Tongue (tissue), 2 donors: ENCODE data around the gene CDCA4. TPM values are rescaled to one million over a fixed set of nuclear protein-coding genes. Genes with fewer than 3 reads are reported as not detected.

Experiments
- DNase-seq: peaks from one replicate; pipeline ENCODE4 v3.0.0-alpha.2; 2015
- total RNA-seq: library from RNA; depleted of rRNA; stranded (reverse); fragments of >200 nt; gene quantifications from one replicate; pipeline ENCODE4 v1.2.3, GENCODE V29; 2014

Gene CDCA4
- total RNA-seq, 1 donor from 2014 or later, result 23.5 TPM

GRCh38 chr14:104975481-104976197 lies 45.2 kb downstream of the CDCA4 start:
- no peak for DNase-seq

- no peak for DNase-seq
These were observed 46.1 kb downstream of the CDCA4 start for GRCh38 chr14:104974665-104975390.

- no peak for DNase-seq
These were observed 46.7 kb downstream of the CDCA4 start for GRCh38 chr14:104974146-104974541.

- peak; percentile 77 for DNase-seq
These were observed 47.3 kb downstream of the CDCA4 start for GRCh38 chr14:104973385-104974145.

- peak; percentile 63 for DNase-seq
These were observed 47.8 kb downstream of the CDCA4 start for GRCh38 chr14:104973135-104973384.

GRCh38 chr14:104972301-104973134 lies 48.4 kb downstream of the CDCA4 start:
- peak; percentile 51 for DNase-seq

GRCh38 chr14:104971447-104972240 lies 49.2 kb downstream of the CDCA4 start:
- DNase-seq, result no peak

GRCh38 chr14:104970231-104971068 lies 50.4 kb downstream of the CDCA4 start:
- peak; percentile 74 for DNase-seq

- no peak for DNase-seq
These were observed 51.1 kb downstream of the CDCA4 start for GRCh38 chr14:104969741-104970230.

- no peak for DNase-seq
These were observed 52.1 kb downstream of the CDCA4 start for GRCh38 chr14:104968541-104969401.

- DNase-seq, result peak; percentile 85
These were observed 52.7 kb downstream of the CDCA4 start for GRCh38 chr14:104968153-104968527.

- DNase-seq, result peak; percentile 68
These were observed 53.3 kb downstream of the CDCA4 start for GRCh38 chr14:104967386-104968152.

- DNase-seq, result no peak
These were observed 53.9 kb downstream of the CDCA4 start for GRCh38 chr14:104966981-104967385.

GRCh38 chr14:104966261-104966865 lies 54.5 kb downstream of the CDCA4 start:
- DNase-seq, result no peak

- DNase-seq, result no peak
These were observed 55.2 kb downstream of the CDCA4 start for GRCh38 chr14:104965561-104966231.

GRCh38 chr14:104964546-104964945 lies 56.3 kb downstream of the CDCA4 start:
- DNase-seq, result no peak
